Gastrocnemius medialis (tissue), 4 donors: Measurements from ENCODE around the gene CFAP52.

ENCODE experiments used
- POLR2A ChIP-seq, 2 donors: fragments of 450-650 bp; IDR thresholded peaks; one replicate each; pipeline ENCODE4 v1.6.1; 2017; ENCODE audit warnings: antibody characterized with exemption in 2 of 2, mild to moderate bottlenecking in 2 of 2, moderate library complexity in 2 of 2
- TF ChIP-seq, protein P1 (sequence below), 5 experiments: fragments of 450-650 bp in 3 of 5; fragments of 200-600 bp in 2 of 5; sonication (generic) in 2 of 5; IDR thresholded peaks in 4 of 5; conservative IDR thresholded peaks in 1 of 5; 1 replicate in 4 of 5; 2 replicates in 1 of 5; pipeline ENCODE4 v1.5.1; 2016 to 2019; ENCODE audit warnings: antibody characterized with exemption in 5 of 5, mild to moderate bottlenecking in 3 of 5, moderate library complexity in 3 of 5

DNA sequence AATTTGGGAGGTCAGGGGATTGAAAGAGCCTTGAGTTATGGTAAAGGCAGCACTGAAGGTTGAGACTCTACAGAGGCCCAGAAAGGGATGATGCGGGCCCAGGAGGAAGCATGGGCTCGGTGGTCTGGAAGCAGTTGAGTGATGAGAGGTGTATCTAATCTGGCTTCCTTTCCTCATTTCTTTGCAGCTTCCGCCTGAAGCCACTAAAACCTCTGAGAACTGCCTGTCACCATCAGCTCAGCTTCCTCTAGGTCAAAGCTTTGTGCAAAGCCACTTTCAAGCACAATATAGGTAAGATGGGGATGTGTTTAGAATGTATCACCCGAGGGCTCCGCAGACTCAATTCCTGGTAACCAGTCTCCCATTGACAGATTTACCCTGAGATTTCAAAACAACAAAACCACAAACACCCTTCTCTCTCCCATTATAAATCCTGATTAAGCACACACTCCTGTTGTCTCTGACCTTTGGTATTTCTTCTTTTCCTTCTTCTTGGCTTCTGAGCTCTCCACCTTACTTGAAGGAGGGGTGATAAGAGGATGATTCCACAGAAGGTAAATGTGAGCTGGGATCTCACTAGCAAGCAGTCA is 90.1 kb downstream of the CFAP52 start:
- TF ChIP-seq, protein P1, sequence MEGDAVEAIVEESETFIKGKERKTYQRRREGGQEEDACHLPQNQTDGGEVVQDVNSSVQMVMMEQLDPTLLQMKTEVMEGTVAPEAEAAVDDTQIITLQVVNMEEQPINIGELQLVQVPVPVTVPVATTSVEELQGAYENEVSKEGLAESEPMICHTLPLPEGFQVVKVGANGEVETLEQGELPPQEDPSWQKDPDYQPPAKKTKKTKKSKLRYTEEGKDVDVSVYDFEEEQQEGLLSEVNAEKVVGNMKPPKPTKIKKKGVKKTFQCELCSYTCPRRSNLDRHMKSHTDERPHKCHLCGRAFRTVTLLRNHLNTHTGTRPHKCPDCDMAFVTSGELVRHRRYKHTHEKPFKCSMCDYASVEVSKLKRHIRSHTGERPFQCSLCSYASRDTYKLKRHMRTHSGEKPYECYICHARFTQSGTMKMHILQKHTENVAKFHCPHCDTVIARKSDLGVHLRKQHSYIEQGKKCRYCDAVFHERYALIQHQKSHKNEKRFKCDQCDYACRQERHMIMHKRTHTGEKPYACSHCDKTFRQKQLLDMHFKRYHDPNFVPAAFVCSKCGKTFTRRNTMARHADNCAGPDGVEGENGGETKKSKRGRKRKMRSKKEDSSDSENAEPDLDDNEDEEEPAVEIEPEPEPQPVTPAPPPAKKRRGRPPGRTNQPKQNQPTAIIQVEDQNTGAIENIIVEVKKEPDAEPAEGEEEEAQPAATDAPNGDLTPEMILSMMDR (IDR thresholded peaks at IDR 0.05 in 4 of 5, conservative IDR thresholded peaks at IDR 0.05 in 1 of 5): no peak
- TF ChIP-seq POLR2A (IDR thresholded peaks at IDR 0.05): no peak
